HCT116 (cell line): ENCODE data around the gene ZKSCAN4. TPM values are rescaled to one million over a fixed set of nuclear protein-coding genes. Genes with fewer than 3 reads are reported as not detected.

Experiments used
- ATAC-seq: fragments of 200-7000 bp; cut with Tn5 transposase; 2 replicates; pipeline ENCODE4 v1.9.1; 2020; ENCODE audit warnings: mild to moderate bottlenecking, moderate library complexity
- Bru-seq: library from RNA; stranded (reverse); fragments of 400-500 nt; gene quantifications from one replicate; lab custom pipeline; 2021; lab: Mats Ljungman, UMichigan
- BruChase-seq, 2 experiments: library from RNA; stranded (reverse); fragments of 400-500 nt; gene quantifications; one replicate each; lab custom pipeline; 2021; lab: Mats Ljungman, UMichigan
- BruUV-seq: library from RNA; stranded (reverse); fragments of 400-500 nt; replicated peaks from 2 replicates; lab custom pipeline; 2021; lab: Mats Ljungman, UMichigan
- CTCF ChIA-PET: fragments of 300-600 bp; sonication (Branson Sonifier 250); formaldehyde crosslinking; loops from one replicate; lab custom pipeline; 2021; ENCODE audit warnings: antibody characterized with exemption; lab: Charles Lee
- POLR2A ChIA-PET: fragments of 300-600, 350-600 bp; sonication (Branson Sonifier 250); formaldehyde crosslinking; loops from one replicate; lab custom pipeline; 2021; ENCODE audit warnings: antibody characterized with exemption; lab: Charles Lee
- RAD21 ChIA-PET, 2 experiments: fragments of 300-600 bp; sonication (Branson Sonifier 250); formaldehyde crosslinking; loops; one replicate each; lab custom pipeline; 2023; ENCODE audit warnings: low total read pairs in 2 of 2; ENCODE audit not compliant: uncharacterized antibody in 2 of 2, unreplicated experiment in 2 of 2, low non-redundant PET in 1 of 2; lab: Charles Lee
- DNase-seq: peaks from one replicate; pipeline ENCODE4 v3.0.0-alpha.2; 2010; ENCODE audit warnings: low read depth, low spot score
- H2AFZ ChIP-seq: fragments of 200-600 bp; shearing (Covaris generic), sonication (generic); 2 replicates; pipeline ENCODE4 v1.6.1; 2017; ENCODE audit warnings: low read depth, mixed run types, mixed read lengths, antibody characterized with exemption, low read length; ENCODE audit not compliant: poor library complexity, severe bottlenecking
- H3K27ac ChIP-seq: 2 replicates; pipeline ENCODE4 v1.5.1; 2012; ENCODE audit warnings: low read depth, low read length
- H3K27me3 ChIP-seq: fragments of 200-600 bp; sonication (generic); 2 replicates; pipeline ENCODE4 v1.6.1; 2016; ENCODE audit warnings: mixed run types, low read length, mixed read lengths; ENCODE audit not compliant: insufficient read depth
- H3K36me3 ChIP-seq, 2 experiments: fragments of 200-500 bp in 1 of 2; fragments of 200-600 bp in 1 of 2; sonication (Bioruptor generic) in 1 of 2; sonication (generic) in 1 of 2; 2 replicates each; pipeline versions ENCODE4 v1.5.1 to v1.6.1; 2014 to 2016; ENCODE audit warnings: low read length in 2 of 2, inconsistent platforms in 1 of 2, mixed read lengths in 1 of 2, mixed run types in 1 of 2; ENCODE audit not compliant: insufficient read depth in 2 of 2, control insufficient read depth in 1 of 2
- H3K4me1 ChIP-seq, 2 experiments: fragments of 200-600 bp in 1 of 2; sonication (generic) in 1 of 2; 2 replicates each; pipeline versions ENCODE4 v1.5.1 to v1.6.1; 2012 to 2017; ENCODE audit warnings: low read length in 2 of 2, inconsistent platforms in 1 of 2, mild to moderate bottlenecking in 1 of 2, mixed read lengths in 1 of 2, mixed run types in 1 of 2, moderate library complexity in 1 of 2; ENCODE audit not compliant: insufficient read depth in 2 of 2, control insufficient read depth in 1 of 2
- H3K4me2 ChIP-seq: fragments of 200-600 bp; sonication (generic); 2 replicates; pipeline ENCODE4 v1.6.1; 2017; ENCODE audit warnings: mixed run types, low read length, mixed read lengths
- H3K4me3 ChIP-seq, 2 experiments: fragments of 200-600 bp in 1 of 2; sonication (generic) in 1 of 2; replicated peaks in 1 of 2; 2 replicates each; pipeline ENCODE4 v1.5.1; 2011 to 2016; ENCODE audit warnings: low read length in 2 of 2, control low read depth in 1 of 2, low read depth in 1 of 2, mild to moderate bottlenecking in 1 of 2, mixed read lengths in 1 of 2, mixed run types in 1 of 2
- H3K79me2 ChIP-seq: fragments of 200-600 bp; sonication (generic); 2 replicates; pipeline ENCODE4 v1.6.1; 2017; ENCODE audit warnings: mild to moderate bottlenecking, mixed run types, low read length, moderate library complexity, mixed read lengths; ENCODE audit not compliant: insufficient read depth
- H3K9ac ChIP-seq: fragments of 200-600 bp; sonication (generic); 2 replicates; pipeline ENCODE4 v1.6.1; 2016; ENCODE audit warnings: low read length, mixed read lengths
- H3K9me2 ChIP-seq: fragments of 200-600 bp; sonication (generic), shearing (Covaris generic); 2 replicates; pipeline ENCODE4 v1.6.1; 2017; ENCODE audit warnings: mixed run types, mild to moderate bottlenecking, moderate library complexity; ENCODE audit not compliant: insufficient read depth
- H3K9me3 ChIP-seq, 2 experiments: fragments of 200-500 bp in 1 of 2; fragments of 200-600 bp in 1 of 2; sonication (Bioruptor generic) in 1 of 2; sonication (generic) in 1 of 2; 2 replicates each; pipeline ENCODE4 v1.6.1; 2014 to 2017; ENCODE audit warnings: low read length in 2 of 2, mixed read lengths in 2 of 2, inconsistent platforms in 1 of 2, low read depth in 1 of 2, mild to moderate bottlenecking in 1 of 2, mixed run types in 1 of 2, moderate library complexity in 1 of 2; ENCODE audit not compliant: control insufficient read depth in 1 of 2, insufficient read depth in 1 of 2
- H4K20me1 ChIP-seq: fragments of 200-600 bp; sonication (generic), shearing (Covaris generic); 2 replicates; pipeline ENCODE4 v1.6.1; 2017; ENCODE audit warnings: mixed run types, mild to moderate bottlenecking, moderate library complexity; ENCODE audit not compliant: insufficient read depth
- CBX3 ChIP-seq: IDR thresholded peaks from 2 replicates; pipeline ENCODE4 v1.6.1; 2012; ENCODE audit warnings: low read depth
- CTCF ChIP-seq, 3 experiments: fragments of 200-600 bp in 1 of 3; sonication (generic) in 1 of 3; IDR thresholded peaks in 2 of 3; conservative IDR thresholded peaks in 1 of 3; 2 replicates each; pipeline ENCODE4 v1.5.1; 2012 to 2017; ENCODE audit warnings: low read depth in 2 of 3, low read length in 2 of 3, antibody characterized with exemption in 1 of 3, borderline replicate concordance in 1 of 3, control low read depth in 1 of 3, mild to moderate bottlenecking in 1 of 3, mixed read lengths in 1 of 3, mixed run types in 1 of 3, moderate library complexity in 1 of 3; ENCODE audit not compliant: insufficient read depth in 1 of 3
- ELF1 ChIP-seq: IDR thresholded peaks from 2 replicates; pipeline ENCODE4 v1.6.1; 2012; ENCODE audit warnings: low read depth, borderline replicate concordance
- MAX ChIP-seq: IDR thresholded peaks from 2 replicates; pipeline ENCODE4 v1.6.1; 2012
- POLR2A ChIP-seq: IDR thresholded peaks from 2 replicates; pipeline ENCODE4 v1.7.0; 2011; ENCODE audit warnings: borderline replicate concordance; ENCODE audit not compliant: insufficient read depth, insufficient read length; ENCODE audit errors: extremely low read depth
- POLR2AphosphoS5 ChIP-seq: IDR thresholded peaks from 2 replicates; pipeline ENCODE4 v1.6.1; 2011; ENCODE audit warnings: mild to moderate bottlenecking, low read depth, low read length, moderate library complexity
- RAD21 ChIP-seq: IDR thresholded peaks from 2 replicates; pipeline ENCODE4 v1.6.1; 2012; ENCODE audit warnings: low read depth, mild to moderate bottlenecking
- REST ChIP-seq: IDR thresholded peaks from 2 replicates; pipeline ENCODE4 v1.6.1; 2012; ENCODE audit warnings: low read depth
- SIN3A ChIP-seq: IDR thresholded peaks from 2 replicates; pipeline ENCODE4 v1.6.1; 2012; ENCODE audit warnings: low read depth
- SP1 ChIP-seq: IDR thresholded peaks from 2 replicates; pipeline ENCODE4 v1.6.1; 2012; ENCODE audit warnings: low read depth
- SRF ChIP-seq: IDR thresholded peaks from 2 replicates; pipeline ENCODE4 v1.6.1; 2012; ENCODE audit warnings: low read depth
- TCF7L2 ChIP-seq: IDR thresholded peaks from 2 replicates; pipeline ENCODE4 v1.7.0; 2011; ENCODE audit warnings: borderline replicate concordance, inconsistent platforms; ENCODE audit not compliant: insufficient read depth, insufficient read length; ENCODE audit errors: extremely low read depth
- YY1 ChIP-seq: IDR thresholded peaks from 2 replicates; pipeline ENCODE4 v1.6.1; 2011; ENCODE audit warnings: low read length, low read depth, moderate library complexity, mild to moderate bottlenecking; ENCODE audit not compliant: insufficient replicate concordance; ENCODE audit errors: extremely low read depth
- intact Hi-C: fragments of 100-400 bp; cut with micrococcal nuclease; formaldehyde crosslinking; loops from 2 replicates; pipeline ENCODE4 v1.10.0; 2022
- long read RNA-seq: library from polyadenylated mRNA; unstranded; transcript quantifications from one replicate; pipeline ENCODE4 v2.0.0, GENCODE V29; 2021; ENCODE audit not compliant: unreplicated experiment
- polyA plus RNA-seq: library from polyadenylated mRNA; unstranded; fragments of >200 nt; gene quantifications from 2 replicates; pipeline ENCODE4 v1.2.1, GENCODE V29; 2012; ENCODE audit warnings: missing spikeins
- total RNA-seq: library from RNA; stranded (reverse); gene quantifications from one replicate; pipeline ENCODE4 v1.2.1, GENCODE V29; 2021; ENCODE audit not compliant: unreplicated experiment

Gene ZKSCAN4
- total RNA-seq (4.8 TPM), Bru-seq, nascent RNA (percentile 59 among the genes with signal in this experiment), BruChase-seq, experiment 1, labeled RNA remaining after a 6-hour chase (percentile 52 among the genes with signal in this experiment), BruChase-seq, experiment 2, labeled RNA remaining after a 2-hour chase (percentile 58 among the genes with signal in this experiment)
- polyA plus RNA-seq: 1.3 and 2.5 TPM in 2 replicates
- long read RNA-seq, partial matches to known transcripts: 1 of 8 reads
- long read RNA-seq, other reads (novel, unspliced or antisense): 5 of 8 reads

- Histone ChIP-seq H4K20me1 (no peaks in the 10 kb centered on the region), H3K9me2 (no peaks in the 10 kb centered on the region), H3K79me2 (peaks cover 12% of the 10 kb centered on the region), H3K9me3 (no peaks in the 10 kb centered on the region), H3K27me3 (no peaks in the 10 kb centered on the region), H3K4me3 (peak within 1 kb of the TSS; percentile 97 to 98), H3K27ac (peak within 1 kb of the TSS; percentile 44), H3K4me2 (peak within 1 kb of the TSS; percentile 86), H3K9ac (peak within 1 kb of the TSS; percentile 81), H3K36me3 (0 out of 4 replicates have a peak, but pooled peaks cover 0 to 4% of the 10 kb centered on the region in 2 experiments), H3K4me1 (peaks cover 7 to 15% of the 10 kb centered on the region in 2 experiments; a peak in 3 of 4 replicates), H2AFZ (peak within 1 kb of the TSS; percentile 85)
- BruUV-seq: TSS peak; percentile 56
- ChIA-PET POLR2A (interaction anchor here (0.8 to 2.5 kb wide), 5 partner anchors 12 to 131 kb away, joined by 3 to 13 read pairs (median 11); partner anchors contain the start of genes ZKSCAN8 and ZSCAN26), CTCF (interaction anchor here (1.6 kb wide), 1 partner anchor 104 kb away, joined by 9 read pairs; no protein-coding TSS in a partner anchor), RAD21 (interaction anchor here (0.9 to 1.3 kb wide), 5 partner anchors 14 to 131 kb away, joined by 3 to 5 read pairs (median 4); partner anchors contain the start of gene ZSCAN26 (in 2 of the 2))
- peak; percentile 95 for ATAC-seq
- DNase-seq: peak; percentile 90
- intact Hi-C loops: loop anchor here (1.0 kb wide), 3 partner anchors 15 to 116 kb away; partner anchors contain the start of gene ZSCAN26
- TF ChIP-seq CBX3 (peak; percentile 76), POLR2A (peak; percentile 17), ELF1 (peak; percentile 62), SRF (peak; percentile 58; the same call in 1 of the 2 replicates), MAX (peak; percentile 46; the same call in 1 of the 2 replicates), POLR2AphosphoS5 (peak; percentile 73), SIN3A (peak; percentile 49), TCF7L2 (no peak), SP1 (peak; percentile 78), CTCF (IDR thresholded peaks at IDR 0.05 in 2 of 3, conservative IDR thresholded peaks at IDR 0.05 in 1 of 3; ENCODE audit: borderline replicate concordance in 1 of 3, insufficient read depth in 1 of 3, low read depth in 2 of 3, low read length in 2 of 3) (no peak), RAD21 (peak; percentile 17; the same call in 1 of the 2 replicates), REST (no peak), YY1 (peak; percentile 70)
Observed at GRCh38 chr6:28252009-28252975, at the start of gene ZKSCAN4. ZKSCAN4 (minus strand) TSS chr6:28252269; CDS start chr6:28251980, 289 bp downstream.
